Keratinocyte (primary cell): ENCODE results near the gene MATK. TPM values are rescaled to one million over a fixed set of nuclear protein-coding genes. Genes with fewer than 3 reads are reported as not detected.

ENCODE experiments used
- DNase-seq: peaks from one replicate; pipeline ENCODE4 v3.0.0-alpha.2; 2011; ENCODE audit warnings: low read depth, missing footprints, low spot score
- FAIRE-seq: peaks from 2 replicates; lab custom pipeline; 2011; peaks lifted over from hg19 to GRCh38; lab: Jason Lieb, UNC
- H2AFZ ChIP-seq: 2 replicates; pipeline ENCODE4 v1.6.0; 2012; ENCODE audit warnings: low read length, control low read depth, inconsistent platforms; ENCODE audit not compliant: control insufficient read depth
- H3K27ac ChIP-seq: 2 replicates; pipeline ENCODE4 v1.5.1; 2011; ENCODE audit warnings: low read length; ENCODE audit not compliant: control insufficient read depth, insufficient read depth
- H3K27me3 ChIP-seq: 3 replicates; pipeline ENCODE4 v1.6.0; 2011; ENCODE audit warnings: low read length; ENCODE audit not compliant: control insufficient read depth, insufficient read depth; ENCODE audit errors: extremely low read depth
- H3K36me3 ChIP-seq, 2 experiments: 2 replicates in 1 of 2; 3 replicates in 1 of 2; pipeline ENCODE4 v1.5.1; 2011; ENCODE audit warnings: low read length in 2 of 2, mild to moderate bottlenecking in 1 of 2; ENCODE audit not compliant: control insufficient read depth in 2 of 2, insufficient read depth in 2 of 2; ENCODE audit errors: extremely low read depth in 1 of 2
- H3K4me1 ChIP-seq: 3 replicates; pipeline ENCODE4 v1.5.1; 2011; ENCODE audit warnings: low read length; ENCODE audit not compliant: control insufficient read depth, insufficient read depth; ENCODE audit errors: extremely low read depth
- H3K4me2 ChIP-seq: 3 replicates; pipeline ENCODE4 v1.6.0; 2011; ENCODE audit warnings: low read depth, low read length; ENCODE audit not compliant: control insufficient read depth, insufficient read depth; ENCODE audit errors: extremely low read depth
- H3K4me3 ChIP-seq, 3 experiments: fragments of 200-600 bp in 1 of 3; sonication (generic) in 1 of 3; 2 replicates in 2 of 3; 3 replicates in 1 of 3; pipeline ENCODE4 v1.5.1; 2011 to 2016; ENCODE audit warnings: low read length in 3 of 3, mild to moderate bottlenecking in 3 of 3, control low read depth in 2 of 3, inconsistent platforms in 1 of 3, low read depth in 1 of 3, mixed read lengths in 1 of 3, mixed run types in 1 of 3, moderate library complexity in 1 of 3; ENCODE audit not compliant: control insufficient read depth in 2 of 3, insufficient read depth in 2 of 3; ENCODE audit errors: extremely low read depth in 1 of 3
- H3K79me2 ChIP-seq: 2 replicates; pipeline ENCODE4 v1.6.0; 2012; ENCODE audit warnings: low read length; ENCODE audit not compliant: control insufficient read depth, insufficient read depth
- H3K9ac ChIP-seq: 3 replicates; pipeline ENCODE4 v1.6.0; 2011; ENCODE audit warnings: low read length; ENCODE audit not compliant: control insufficient read depth, insufficient read depth; ENCODE audit errors: extremely low read depth
- H3K9me1 ChIP-seq: 3 replicates; pipeline ENCODE4 v1.6.0; 2011; ENCODE audit warnings: low read length; ENCODE audit not compliant: control insufficient read depth, insufficient read depth; ENCODE audit errors: extremely low read depth
- H3K9me3 ChIP-seq: 2 replicates; pipeline ENCODE4 v1.5.1; 2012; ENCODE audit warnings: low read depth, low read length; ENCODE audit not compliant: control insufficient read depth
- H4K20me1 ChIP-seq: 3 replicates; pipeline ENCODE4 v1.6.0; 2011; ENCODE audit warnings: low read length; ENCODE audit not compliant: control insufficient read depth, insufficient read depth; ENCODE audit errors: extremely low read depth
- EZH2 ChIP-seq: IDR thresholded peaks from one replicate; pipeline ENCODE4 v1.6.1; 2012; ENCODE audit warnings: inconsistent platforms, mild to moderate bottlenecking, low read length, moderate library complexity
- dilution Hi-C: fragments of 300-500 bp; cut with MboI; formaldehyde crosslinking; loops from one replicate; pipeline ENCODE4 v1.7.0; 2020; ENCODE audit warnings: low sequenced_read_pairs; ENCODE audit not compliant: extremely low pct_ligation_motif_present
- polyA plus RNA-seq, 5 experiments: library from polyadenylated mRNA; depleted of rRNA in 3 of 5; stranded (reverse) in 3 of 5; stranded (forward) in 1 of 5; unstranded in 1 of 5; fragments of >200 nt; gene quantifications; 1 replicate in 1 of 5; 2 replicates in 3 of 5; 3 replicates in 1 of 5; pipeline versions ENCODE4 v1.2.1 to v1.2.3, GENCODE V29; 2011 to 2012; ENCODE audit warnings: missing spikeins in 2 of 5, low read depth in 1 of 5, low replicate concordance in 1 of 5
- TF ChIP-seq, protein P1 (sequence below), 3 experiments: IDR thresholded peaks in 1 of 3; conservative IDR thresholded peaks in 1 of 3; optimal IDR thresholded peaks in 1 of 3; 2 replicates in 2 of 3; 3 replicates in 1 of 3; pipeline versions ENCODE3 to v1.5.1; 2011; ENCODE audit warnings: low read length in 3 of 3, mild to moderate bottlenecking in 3 of 3, moderate library complexity in 2 of 3, control low read depth in 1 of 3, inconsistent platforms in 1 of 3; ENCODE audit not compliant: insufficient read depth in 2 of 3; ENCODE audit errors: extremely low read depth in 1 of 3

MATK gene
- polyA plus RNA-seq, 1 donor (not counting 4 experiments of a cell fraction or from before 2014, with no cell fraction given) = 0.16 TPM

DNA sequence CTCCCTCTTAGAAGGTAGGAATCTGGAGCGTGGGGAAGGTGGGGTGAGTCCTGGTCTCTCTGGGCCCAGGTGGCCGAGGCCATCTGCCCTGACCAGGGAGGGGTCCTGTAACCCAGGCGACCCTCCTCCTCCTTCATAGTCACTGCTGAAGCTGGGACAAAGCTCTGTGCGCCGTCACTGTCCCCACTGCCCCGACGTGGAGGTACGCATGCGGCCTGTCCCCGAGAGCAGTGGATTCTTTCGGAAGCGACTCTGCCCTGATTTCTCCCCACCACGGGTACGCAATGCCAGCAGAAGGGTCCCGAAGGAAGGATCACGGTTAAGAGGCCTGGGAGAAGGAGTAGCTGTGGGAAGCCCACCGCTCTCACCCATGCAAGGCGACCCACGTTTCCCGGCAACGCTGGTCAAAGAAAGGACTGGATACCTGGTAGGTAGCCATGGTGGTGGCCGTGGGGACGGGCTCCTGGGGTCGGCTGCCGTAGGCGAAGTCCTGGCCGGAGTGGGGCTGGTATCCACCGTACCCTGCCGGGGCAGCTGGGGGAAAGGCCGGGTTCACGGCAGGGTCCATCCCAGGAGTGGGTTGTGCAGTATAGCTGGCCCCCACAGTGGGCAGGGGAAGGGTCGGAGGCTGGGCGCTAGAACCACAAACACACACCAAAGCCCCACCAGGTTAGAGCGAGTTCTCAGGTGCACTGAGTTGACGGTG, 48.3 kb upstream of the MATK start:
- Histone ChIP-seq H3K4me2 (no peak overlapping the region), H3K79me2 (no peaks in the 10 kb centered on the region), H3K27me3 (peaks cover 48% of the 10 kb centered on the region), H3K4me3 (no peak overlapping the region), H3K9me3 (peaks cover 9% of the 10 kb centered on the region), H2AFZ (no peak overlapping the region), H3K9ac (no peak overlapping the region), H4K20me1 (no peaks in the 10 kb centered on the region), H3K36me3 (no peaks in the 10 kb centered on the region), H3K9me1 (no peaks in the 10 kb centered on the region), H3K27ac (no peak overlapping the region), H3K4me1 (no peaks in the 10 kb centered on the region)
- DNase-seq = no peak
- no peak for FAIRE-seq
- dilution Hi-C loops = no loop called here
- TF ChIP-seq, protein P1, sequence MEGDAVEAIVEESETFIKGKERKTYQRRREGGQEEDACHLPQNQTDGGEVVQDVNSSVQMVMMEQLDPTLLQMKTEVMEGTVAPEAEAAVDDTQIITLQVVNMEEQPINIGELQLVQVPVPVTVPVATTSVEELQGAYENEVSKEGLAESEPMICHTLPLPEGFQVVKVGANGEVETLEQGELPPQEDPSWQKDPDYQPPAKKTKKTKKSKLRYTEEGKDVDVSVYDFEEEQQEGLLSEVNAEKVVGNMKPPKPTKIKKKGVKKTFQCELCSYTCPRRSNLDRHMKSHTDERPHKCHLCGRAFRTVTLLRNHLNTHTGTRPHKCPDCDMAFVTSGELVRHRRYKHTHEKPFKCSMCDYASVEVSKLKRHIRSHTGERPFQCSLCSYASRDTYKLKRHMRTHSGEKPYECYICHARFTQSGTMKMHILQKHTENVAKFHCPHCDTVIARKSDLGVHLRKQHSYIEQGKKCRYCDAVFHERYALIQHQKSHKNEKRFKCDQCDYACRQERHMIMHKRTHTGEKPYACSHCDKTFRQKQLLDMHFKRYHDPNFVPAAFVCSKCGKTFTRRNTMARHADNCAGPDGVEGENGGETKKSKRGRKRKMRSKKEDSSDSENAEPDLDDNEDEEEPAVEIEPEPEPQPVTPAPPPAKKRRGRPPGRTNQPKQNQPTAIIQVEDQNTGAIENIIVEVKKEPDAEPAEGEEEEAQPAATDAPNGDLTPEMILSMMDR (optimal IDR thresholded peaks at IDR 0.05 in 1 of 3, IDR thresholded peaks at IDR 0.05 in 1 of 3, conservative IDR thresholded peaks at IDR 0.05 in 1 of 3; ENCODE audit: extremely low read depth in 1 of 3, insufficient read depth in 2 of 3, low read length in 3 of 3) = no peak
- TF ChIP-seq EZH2 = no peak

- Histone ChIP-seq H3K9me1 (no peaks in the 10 kb centered on the region), H3K27ac (no peak overlapping the region), H3K4me3 (no peak overlapping the region), H4K20me1 (no peaks in the 10 kb centered on the region), H3K9ac (no peak overlapping the region), H2AFZ (no peak overlapping the region), H3K4me2 (no peak overlapping the region), H3K79me2 (no peaks in the 10 kb centered on the region), H3K36me3 (no peaks in the 10 kb centered on the region), H3K27me3 (peaks cover 44% of the 10 kb centered on the region), H3K9me3 (peaks cover 9% of the 10 kb centered on the region), H3K4me1 (no peaks in the 10 kb centered on the region)
- no peak for TF ChIP-seq EZH2
- TF ChIP-seq, protein P1 (optimal IDR thresholded peaks at IDR 0.05 in 1 of 3, IDR thresholded peaks at IDR 0.05 in 1 of 3, conservative IDR thresholded peaks at IDR 0.05 in 1 of 3; ENCODE audit: extremely low read depth in 1 of 3, insufficient read depth in 2 of 3, low read length in 3 of 3) = no peak
- DNase-seq (no peak), FAIRE-seq (no peak)
- dilution Hi-C loops = no loop called here
Measured at GRCh38 chr19:3833578-3834348, 47.6 kb upstream of the MATK start.
